Measurements from ENCODE around the gene ABLIM1. TPM values are rescaled to one million over a fixed set of nuclear protein-coding genes. Genes with fewer than 3 reads are reported as not detected.

Gene ABLIM1
- total and polyA plus RNA-seq, 5 donors = 149 to 462 (median 411) TPM

GRCh38 chr10:114576716-114577115, 81.4 kb downstream of the ABLIM1 start:
- peak in 1 of 2 donors; percentile 5 for ATAC-seq
- peak overlapping the region; percentile 83 for H3K27ac ChIP-seq (ENCODE audit: low read length)
- H3K4me1 ChIP-seq (ENCODE audit: control insufficient read depth, insufficient read depth, low read length) = peaks cover 17% of the 10 kb centered on the region

GRCh38 chr10:114576132-114576487, 82.0 kb downstream of the ABLIM1 start:
- Histone ChIP-seq H3K4me1 (ENCODE audit: control insufficient read depth, insufficient read depth, low read length) (peaks cover 17% of the 10 kb centered on the region), H3K27me3 (ENCODE audit: control insufficient read depth, insufficient read depth) (no peaks in the 10 kb centered on the region), H3K9me3 (ENCODE audit: control insufficient read depth, low read length) (no peaks in the 10 kb centered on the region), H3K4me3 (ENCODE audit: low read length) (no peak overlapping the region), H3K27ac (ENCODE audit: low read length) (peak overlapping the region; percentile 82)
- DNase-seq (no peak), ATAC-seq (peak in 1 of 2 donors; percentile 43)
- intact Hi-C loops (cut with DNase I) = no loop called here
- WGBS = 32% methylated on average over 2 of the region's 2 CpGs

More at GRCh38 chr10:114576716-114577115, 81.4 kb downstream of the ABLIM1 start:
- Histone ChIP-seq H3K9me3 (ENCODE audit: control insufficient read depth, low read length) (no peaks in the 10 kb centered on the region), H3K4me3 (ENCODE audit: low read length) (no peak overlapping the region), H3K27me3 (ENCODE audit: control insufficient read depth, insufficient read depth) (no peaks in the 10 kb centered on the region)
- no peak for DNase-seq
- intact Hi-C loops (cut with DNase I) = no loop called here
- 67% methylated on average over 3 of the region's 3 CpGs for WGBS

GRCh38 chr10:114575417-114576131, 82.5 kb downstream of the ABLIM1 start:
- peaks cover 17% of the 10 kb centered on the region for H3K4me1 ChIP-seq (ENCODE audit: control insufficient read depth, insufficient read depth, low read length)
- no peaks in the 10 kb centered on the region for H3K27me3 ChIP-seq (ENCODE audit: control insufficient read depth, insufficient read depth)
- no peak overlapping the region for H3K4me3 ChIP-seq (ENCODE audit: low read length)
- DNase-seq (no peak), ATAC-seq (peak; percentile 18 to 34)
- WGBS = 76% methylated on average over 9 of the region's 9 CpGs
- no peak overlapping the region for H3K27ac ChIP-seq (ENCODE audit: low read length)
- H3K9me3 ChIP-seq (ENCODE audit: control insufficient read depth, low read length) = no peaks in the 10 kb centered on the region
- intact Hi-C loops (cut with DNase I) = no loop called here

- Histone ChIP-seq H3K9me3 (ENCODE audit: control insufficient read depth, low read length) (no peaks in the 10 kb centered on the region), H3K4me3 (ENCODE audit: low read length) (no peak overlapping the region), H3K4me1 (ENCODE audit: control insufficient read depth, insufficient read depth, low read length) (peaks cover 17% of the 10 kb centered on the region), H3K27ac (ENCODE audit: low read length) (no peak overlapping the region), H3K27me3 (ENCODE audit: control insufficient read depth, insufficient read depth) (no peaks in the 10 kb centered on the region)
- intact Hi-C loops (cut with DNase I) = no loop called here
- no peak for DNase-seq
- WGBS = 66% methylated on average over 6 of the region's 6 CpGs
- no peak for ATAC-seq
Measured at GRCh38 chr10:114573330-114574045, 84.6 kb downstream of the ABLIM1 start.

- Histone ChIP-seq H3K4me3 (ENCODE audit: low read length) (no peak overlapping the region), H3K9me3 (ENCODE audit: control insufficient read depth, low read length) (no peaks in the 10 kb centered on the region), H3K27me3 (ENCODE audit: control insufficient read depth, insufficient read depth) (no peaks in the 10 kb centered on the region), H3K27ac (ENCODE audit: low read length) (peak overlapping the region; percentile 15), H3K4me1 (ENCODE audit: control insufficient read depth, insufficient read depth, low read length) (peaks cover 8% of the 10 kb centered on the region)
- 82% methylated on average over 12 of the region's 12 CpGs for WGBS
- intact Hi-C loops (cut with DNase I) = no loop called here
- no peak for DNase-seq
- no peak for ATAC-seq
Measured at GRCh38 chr10:114571316-114571999, 86.6 kb downstream of the ABLIM1 start.

- Histone ChIP-seq H3K4me1 (ENCODE audit: control insufficient read depth, insufficient read depth, low read length) (no peaks in the 10 kb centered on the region), H3K9me3 (ENCODE audit: control insufficient read depth, low read length) (no peaks in the 10 kb centered on the region), H3K27ac (ENCODE audit: low read length) (no peak overlapping the region), H3K27me3 (ENCODE audit: control insufficient read depth, insufficient read depth) (no peaks in the 10 kb centered on the region), H3K4me3 (ENCODE audit: low read length) (no peak overlapping the region)
- WGBS = 95% methylated on average over 7 of the region's 7 CpGs
- ATAC-seq = peak in 1 of 2 donors; percentile 19
- no peak for DNase-seq
- intact Hi-C loops (cut with DNase I) = no loop called here
Measured at GRCh38 chr10:114566064-114566463, 92.0 kb downstream of the ABLIM1 start.

- H3K4me3 ChIP-seq (ENCODE audit: low read length) = no peak overlapping the region
- intact Hi-C loops (cut with DNase I) = no loop called here
- H3K27ac ChIP-seq (ENCODE audit: low read length) = no peak overlapping the region
- DNase-seq (no peak), ATAC-seq (no peak)
- no peaks in the 10 kb centered on the region for H3K4me1 ChIP-seq (ENCODE audit: control insufficient read depth, insufficient read depth, low read length)
- no peaks in the 10 kb centered on the region for H3K9me3 ChIP-seq (ENCODE audit: control insufficient read depth, low read length)
- H3K27me3 ChIP-seq (ENCODE audit: control insufficient read depth, insufficient read depth) = no peaks in the 10 kb centered on the region
Measured at GRCh38 chr10:114565066-114565465, 93.0 kb downstream of the ABLIM1 start.

GRCh38 chr10:114561008-114561523, 97.0 kb downstream of the ABLIM1 start:
- ATAC-seq = no peak
- intact Hi-C loops (cut with DNase I) = no loop called here
- H3K4me3 ChIP-seq (ENCODE audit: low read length) = no peak overlapping the region
- 67% methylated on average over 7 of the region's 7 CpGs for WGBS
- peaks cover 2% of the 10 kb centered on the region for H3K4me1 ChIP-seq (ENCODE audit: control insufficient read depth, insufficient read depth, low read length)
- H3K27me3 ChIP-seq (ENCODE audit: control insufficient read depth, insufficient read depth) = no peaks in the 10 kb centered on the region
- peak overlapping the region; percentile 14 for H3K27ac ChIP-seq (ENCODE audit: low read length)
- no peak for DNase-seq
- H3K9me3 ChIP-seq (ENCODE audit: control insufficient read depth, low read length) = no peaks in the 10 kb centered on the region

- no peak for DNase-seq
- Histone ChIP-seq H3K27ac (ENCODE audit: low read length) (no peak overlapping the region), H3K4me1 (ENCODE audit: control insufficient read depth, insufficient read depth, low read length) (peaks cover 2% of the 10 kb centered on the region), H3K9me3 (ENCODE audit: control insufficient read depth, low read length) (no peaks in the 10 kb centered on the region), H3K27me3 (ENCODE audit: control insufficient read depth, insufficient read depth) (no peaks in the 10 kb centered on the region), H3K4me3 (ENCODE audit: low read length) (no peak overlapping the region)
- intact Hi-C loops (cut with DNase I) = no loop called here
- ATAC-seq = no peak
- WGBS = 93% methylated on average over 5 of the region's 5 CpGs
Measured at GRCh38 chr10:114560144-114560543, 97.9 kb downstream of the ABLIM1 start.

GRCh38 chr10:114559636-114560035, 98.4 kb downstream of the ABLIM1 start:
- DNase-seq (no peak), ATAC-seq (no peak)
- Histone ChIP-seq H3K4me3 (ENCODE audit: low read length) (no peak overlapping the region), H3K4me1 (ENCODE audit: control insufficient read depth, insufficient read depth, low read length) (peaks cover 2% of the 10 kb centered on the region), H3K27ac (ENCODE audit: low read length) (no peak overlapping the region), H3K27me3 (ENCODE audit: control insufficient read depth, insufficient read depth) (no peaks in the 10 kb centered on the region), H3K9me3 (ENCODE audit: control insufficient read depth, low read length) (no peaks in the 10 kb centered on the region)
- intact Hi-C loops (cut with DNase I) = loop anchor here in 1 of 4 donors (10.0 kb wide), 3 partner anchors 65 to 225 kb away; no protein-coding TSS in a partner anchor
- 95% methylated on average over 1 of the region's 1 CpG for WGBS

GRCh38 chr10:114557854-114558253, 100.2 kb downstream of the ABLIM1 start:
- ATAC-seq (no peak), DNase-seq (no peak)
- Histone ChIP-seq H3K4me1 (ENCODE audit: control insufficient read depth, insufficient read depth, low read length) (peaks cover 13% of the 10 kb centered on the region), H3K4me3 (ENCODE audit: low read length) (no peak overlapping the region), H3K9me3 (ENCODE audit: control insufficient read depth, low read length) (no peaks in the 10 kb centered on the region), H3K27ac (ENCODE audit: low read length) (no peak overlapping the region), H3K27me3 (ENCODE audit: control insufficient read depth, insufficient read depth) (no peaks in the 10 kb centered on the region)
- intact Hi-C loops (cut with DNase I) = loop anchor here in 1 of 4 donors (10.0 kb wide), 3 partner anchors 67 to 227 kb away; no protein-coding TSS in a partner anchor
- 95% methylated on average over 5 of the region's 5 CpGs for WGBS
